Stimulated activated CD8-positive, alpha-beta memory T cell treated with anti-CD3 and anti-CD28 coated beads, Interleukin-12 subunit alpha, Interleukin-12 subunit beta, amount 100 ng/mL, for 1 hour (primary cell): ENCODE data around the gene FAM83G.
A peak's percentile ranks its signal among the peaks of the same experiment; 100 is the strongest.
"Not testable (repeated sequence)": the region's sequence is repeated elsewhere in the genome, so short reads cannot be mapped to it uniquely, and the experiment has no call there.

ENCODE experiments used
- DNase-seq: peaks from one replicate; pipeline ENCODE4 v3.0.0-alpha.2; 2020; ENCODE audit warnings: low read depth

FAM83G gene, protein sequence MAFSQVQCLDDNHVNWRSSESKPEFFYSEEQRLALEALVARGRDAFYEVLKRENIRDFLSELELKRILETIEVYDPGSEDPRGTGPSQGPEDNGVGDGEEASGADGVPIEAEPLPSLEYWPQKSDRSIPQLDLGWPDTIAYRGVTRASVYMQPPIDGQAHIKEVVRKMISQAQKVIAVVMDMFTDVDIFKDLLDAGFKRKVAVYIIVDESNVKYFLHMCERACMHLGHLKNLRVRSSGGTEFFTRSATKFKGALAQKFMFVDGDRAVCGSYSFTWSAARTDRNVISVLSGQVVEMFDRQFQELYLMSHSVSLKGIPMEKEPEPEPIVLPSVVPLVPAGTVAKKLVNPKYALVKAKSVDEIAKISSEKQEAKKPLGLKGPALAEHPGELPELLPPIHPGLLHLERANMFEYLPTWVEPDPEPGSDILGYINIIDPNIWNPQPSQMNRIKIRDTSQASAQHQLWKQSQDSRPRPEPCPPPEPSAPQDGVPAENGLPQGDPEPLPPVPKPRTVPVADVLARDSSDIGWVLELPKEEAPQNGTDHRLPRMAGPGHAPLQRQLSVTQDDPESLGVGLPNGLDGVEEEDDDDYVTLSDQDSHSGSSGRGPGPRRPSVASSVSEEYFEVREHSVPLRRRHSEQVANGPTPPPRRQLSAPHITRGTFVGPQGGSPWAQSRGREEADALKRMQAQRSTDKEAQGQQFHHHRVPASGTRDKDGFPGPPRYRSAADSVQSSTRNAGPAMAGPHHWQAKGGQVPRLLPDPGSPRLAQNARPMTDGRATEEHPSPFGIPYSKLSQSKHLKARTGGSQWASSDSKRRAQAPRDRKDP

DNA sequence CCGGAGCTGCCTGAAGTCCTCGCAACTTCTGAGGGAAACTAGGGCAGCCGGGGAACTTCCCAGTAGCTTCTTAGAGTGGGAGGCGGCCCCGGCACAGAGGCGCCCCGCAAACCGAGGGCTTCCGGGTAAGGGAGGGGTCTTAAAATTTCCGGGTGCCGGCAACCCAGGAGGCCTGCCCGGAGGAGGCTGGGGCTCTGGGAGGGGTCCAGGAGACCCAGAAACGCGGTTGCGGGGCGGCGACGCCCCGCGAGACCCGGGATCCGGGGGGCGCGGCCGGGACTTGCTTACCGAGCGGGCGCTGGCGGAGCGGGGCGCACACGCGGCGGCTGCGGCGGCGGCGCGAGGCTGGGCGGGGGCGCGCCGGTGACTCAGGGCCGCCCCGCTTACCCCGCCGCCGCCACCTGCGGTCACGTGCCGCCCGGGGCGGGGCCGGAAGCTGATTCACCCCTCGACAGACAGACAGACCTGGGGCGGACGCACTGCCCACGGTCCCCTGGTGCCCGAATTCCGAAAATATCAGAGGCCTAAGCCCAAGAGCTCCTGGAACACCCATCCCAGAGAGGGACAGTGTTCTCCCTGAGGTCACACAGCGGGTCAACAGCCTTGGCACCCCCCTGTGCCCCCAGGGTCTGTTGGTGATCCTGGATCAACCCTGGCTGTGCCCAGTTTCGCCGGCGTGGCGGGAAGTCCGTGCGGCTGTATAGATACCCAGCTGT is at the start of gene FAM83G:
TSS of gene FAM83G (minus strand) at position 344 of the 716 bp plus-strand sequence. CDS start 723 bp downstream, outside the sequence.
- DNase-seq: peak; percentile 80

GRCh38 chr17:19048826-19049225 is 44.3 kb upstream of the FAM83G start:
- not testable (repeated sequence) for DNase-seq

DNA sequence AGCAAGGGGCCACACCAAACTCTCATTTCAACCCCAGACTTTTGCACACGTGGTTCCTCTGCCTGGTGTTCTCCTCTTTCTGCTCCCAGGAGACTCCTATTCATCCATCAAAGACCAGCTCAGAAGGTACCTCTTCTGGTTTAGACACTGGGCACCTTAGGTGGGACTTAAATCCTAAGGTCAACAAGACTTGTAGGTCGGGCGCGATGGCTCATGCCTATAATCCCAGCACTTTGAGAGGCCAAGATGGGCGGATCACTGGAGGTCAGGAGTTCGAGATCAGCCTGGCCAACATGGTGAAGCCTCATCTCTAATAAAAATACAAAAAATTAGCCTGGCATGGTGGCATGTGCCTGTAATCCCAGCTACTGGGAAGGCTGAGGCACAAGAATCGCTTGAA is 42.9 kb upstream of the FAM83G start:
- DNase-seq: not testable (repeated sequence)

- DNase-seq: not testable (repeated sequence)
These were observed 42.3 kb upstream of the FAM83G start, which contains the start of gene GRAP for GRCh38 chr17:19046782-19047375. TSS of gene GRAP (minus strand) at chr17:19046957. CDS start at chr17:19046926, 31 bp downstream.

- not testable (repeated sequence) for DNase-seq
These were observed 40.1 kb upstream of the FAM83G start for GRCh38 chr17:19044643-19045042.

- DNase-seq: not testable (repeated sequence)
These were observed 38.5 kb upstream of the FAM83G start for GRCh38 chr17:19043032-19043431.

DNA sequence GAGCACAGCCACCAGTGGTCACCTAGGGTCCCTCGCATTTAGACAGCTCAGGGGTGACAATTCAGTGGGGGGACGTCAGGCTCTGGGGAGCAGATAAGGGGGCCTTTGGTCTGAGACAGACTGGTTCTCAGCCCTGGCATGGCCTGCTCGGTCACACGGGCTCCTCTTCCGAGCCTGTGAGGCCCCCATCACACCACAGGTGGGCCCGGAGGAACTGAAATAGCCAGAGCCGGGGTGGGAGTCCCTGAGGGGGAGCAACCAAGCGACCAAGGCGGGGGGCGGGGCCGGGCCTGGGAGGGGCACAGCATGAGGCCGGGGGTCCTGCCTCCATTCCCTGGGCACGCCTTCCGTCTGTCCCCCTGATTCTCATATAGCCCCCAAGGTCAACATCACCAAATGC is 37.8 kb upstream of the FAM83G start:
- not testable (repeated sequence) for DNase-seq

DNA sequence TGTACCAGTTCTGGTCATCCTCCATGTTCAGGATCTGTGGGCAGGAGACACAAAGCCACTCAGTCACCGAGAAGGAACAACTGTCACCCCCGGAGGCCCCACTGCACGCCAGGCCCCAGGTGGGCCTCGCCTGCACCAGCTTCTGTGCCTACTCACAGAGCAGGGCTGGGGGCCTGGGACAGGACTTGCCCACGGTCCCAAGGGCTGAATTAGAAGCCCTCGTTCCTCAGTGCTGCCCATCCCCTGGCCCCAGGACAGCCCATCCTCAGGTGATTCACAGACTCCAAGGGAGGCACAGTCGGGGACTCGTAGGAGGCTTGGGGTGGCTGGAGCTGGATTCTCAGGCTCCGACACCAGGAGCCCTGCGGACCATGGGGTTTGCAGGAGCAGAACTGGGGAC is 37.3 kb upstream of the FAM83G start:
- DNase-seq: not testable (repeated sequence)

DNA sequence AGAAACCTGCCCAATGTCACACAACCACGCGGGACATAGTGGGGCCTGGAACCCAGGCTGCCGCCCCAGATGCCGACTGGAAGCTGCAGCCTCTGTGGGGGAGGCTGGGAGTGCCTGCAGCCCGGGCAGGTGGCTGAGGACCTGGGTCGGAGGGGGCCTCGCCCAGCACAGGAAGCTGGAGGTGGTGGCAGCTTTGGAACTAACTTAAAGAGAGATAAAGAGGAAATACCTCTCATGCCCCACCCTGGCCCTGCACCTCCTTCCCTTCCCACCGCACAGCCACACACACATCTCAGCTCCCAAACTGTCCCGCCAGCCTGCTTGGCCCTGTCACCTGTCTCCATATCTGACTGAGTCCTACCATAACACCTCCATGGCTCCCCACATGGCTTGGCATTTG is 35.8 kb upstream of the FAM83G start:
- not testable (repeated sequence) for DNase-seq

- not testable (repeated sequence) for DNase-seq
These were observed 34.2 kb upstream of the FAM83G start for GRCh38 chr17:19038730-19039129.

DNA sequence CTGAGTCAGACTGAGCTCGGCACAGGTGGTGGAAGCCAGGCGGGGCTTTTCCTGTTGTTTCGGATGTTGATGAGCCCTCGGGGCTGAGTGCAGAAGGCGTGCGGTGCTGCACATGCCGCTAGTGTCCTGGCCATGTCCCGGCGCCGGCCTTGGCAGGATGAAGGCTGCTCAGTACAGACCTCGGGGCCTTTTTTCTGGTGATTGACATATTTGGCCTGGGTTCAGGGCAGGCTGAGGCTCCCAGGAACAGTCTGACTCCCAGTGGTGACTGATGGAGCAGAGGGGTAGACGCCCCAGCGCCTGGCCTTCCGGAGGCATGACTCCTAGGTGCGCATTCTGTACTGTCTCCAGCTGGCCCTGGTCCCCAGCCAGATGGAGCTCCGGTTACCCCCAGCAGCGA is 33.4 kb upstream of the FAM83G start:
- DNase-seq: not testable (repeated sequence)

GRCh38 chr17:19037547-19037946 is 33.0 kb upstream of the FAM83G start:
- not testable (repeated sequence) for DNase-seq

DNA sequence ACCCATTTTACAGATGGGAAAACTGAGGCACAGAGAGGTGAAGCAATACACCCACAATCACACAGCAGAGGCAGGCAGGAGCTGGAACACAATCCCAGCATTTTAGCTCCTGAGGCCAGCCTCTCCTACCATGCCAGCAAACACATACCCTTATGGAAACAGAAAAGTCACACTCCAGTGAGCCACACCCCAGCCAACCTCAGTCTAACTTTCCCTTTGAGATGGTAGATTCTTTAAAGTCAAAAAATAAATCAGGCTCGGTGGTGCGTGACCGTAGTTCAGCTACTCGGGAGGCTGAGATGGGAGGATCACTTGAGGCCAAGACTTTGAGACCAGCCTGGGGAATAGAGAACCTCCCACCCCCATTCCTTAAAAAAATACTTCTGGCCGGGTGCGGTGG is 31.6 kb upstream of the FAM83G start:
- DNase-seq: not testable (repeated sequence)

DNA sequence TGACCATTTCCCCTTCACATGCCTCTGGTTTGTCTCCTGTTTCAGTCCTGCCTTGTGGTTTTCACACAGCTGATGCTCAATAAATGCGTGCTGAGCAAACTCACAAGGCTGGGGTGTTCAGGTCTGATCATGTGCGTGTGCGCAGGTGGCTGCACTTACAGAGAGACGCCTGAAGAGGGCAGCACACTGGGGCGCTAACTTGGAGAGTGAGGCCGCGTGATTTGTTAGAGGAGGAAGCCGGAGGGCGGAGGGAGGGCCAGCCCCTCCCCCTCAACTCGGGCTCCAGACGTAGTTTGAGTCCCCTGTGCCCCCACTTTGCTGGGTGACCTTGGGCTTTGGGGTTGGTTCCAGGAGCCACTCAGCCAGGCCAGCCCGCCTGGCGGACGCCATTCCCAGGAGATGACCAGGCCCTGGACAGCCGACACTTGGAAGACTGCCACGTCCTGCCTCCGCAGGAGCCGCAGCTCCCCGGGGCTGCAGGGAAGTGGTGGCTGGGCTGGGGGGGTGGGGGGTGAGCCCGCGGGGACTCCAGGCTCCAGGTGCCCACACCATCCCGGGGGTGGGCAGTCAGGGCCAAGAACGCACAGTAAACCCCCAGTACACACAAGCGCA is 27.9 kb upstream of the FAM83G start:
- DNase-seq: not testable (repeated sequence)

DNA sequence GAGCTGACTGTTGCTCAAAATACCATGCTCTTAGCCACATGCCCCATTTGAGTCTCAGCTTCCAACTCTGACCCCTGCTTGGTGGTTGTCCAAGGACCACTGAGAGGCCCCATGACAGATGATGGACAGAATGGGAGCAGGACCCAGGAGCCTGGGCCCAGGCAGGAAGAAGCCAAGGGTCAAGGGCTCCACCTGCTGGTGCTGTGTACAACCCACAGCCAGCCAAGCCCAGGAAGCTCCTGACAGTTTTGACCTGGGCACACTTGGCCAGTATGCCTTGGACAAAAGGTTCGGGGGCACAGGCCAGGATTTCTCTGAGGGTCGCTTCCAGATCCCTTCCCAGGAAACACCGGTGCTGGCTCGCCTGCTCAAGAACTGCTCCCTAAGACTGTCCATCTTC is 27.2 kb upstream of the FAM83G start:
- peak; percentile 24 for DNase-seq

- DNase-seq: not testable (repeated sequence)
These were observed 26.3 kb upstream of the FAM83G start for GRCh38 chr17:19030771-19031449.

DNA sequence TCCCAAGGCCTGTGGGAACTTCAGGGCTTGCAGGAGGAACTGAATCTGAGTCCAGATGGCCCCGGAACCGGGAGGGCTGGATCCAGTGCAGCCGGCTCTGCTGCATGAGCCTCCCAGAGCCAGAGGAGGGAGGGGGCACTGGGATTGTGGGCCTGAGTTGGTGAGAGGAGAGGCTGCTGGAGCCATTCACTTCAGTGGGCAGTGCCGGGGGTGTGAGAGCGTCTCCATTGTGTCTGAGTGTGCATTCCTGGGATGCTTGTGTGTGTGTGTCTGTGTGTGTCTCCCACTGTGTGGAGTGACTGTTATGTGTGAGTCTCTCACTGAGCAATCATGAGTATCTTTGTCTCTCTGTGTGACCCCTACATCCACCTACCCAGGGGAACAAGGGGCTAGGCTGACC is 25.2 kb upstream of the FAM83G start:
- DNase-seq: not testable (repeated sequence)

GRCh38 chr17:19028671-19029070 is 24.1 kb upstream of the FAM83G start:
- DNase-seq: not testable (repeated sequence)

DNA sequence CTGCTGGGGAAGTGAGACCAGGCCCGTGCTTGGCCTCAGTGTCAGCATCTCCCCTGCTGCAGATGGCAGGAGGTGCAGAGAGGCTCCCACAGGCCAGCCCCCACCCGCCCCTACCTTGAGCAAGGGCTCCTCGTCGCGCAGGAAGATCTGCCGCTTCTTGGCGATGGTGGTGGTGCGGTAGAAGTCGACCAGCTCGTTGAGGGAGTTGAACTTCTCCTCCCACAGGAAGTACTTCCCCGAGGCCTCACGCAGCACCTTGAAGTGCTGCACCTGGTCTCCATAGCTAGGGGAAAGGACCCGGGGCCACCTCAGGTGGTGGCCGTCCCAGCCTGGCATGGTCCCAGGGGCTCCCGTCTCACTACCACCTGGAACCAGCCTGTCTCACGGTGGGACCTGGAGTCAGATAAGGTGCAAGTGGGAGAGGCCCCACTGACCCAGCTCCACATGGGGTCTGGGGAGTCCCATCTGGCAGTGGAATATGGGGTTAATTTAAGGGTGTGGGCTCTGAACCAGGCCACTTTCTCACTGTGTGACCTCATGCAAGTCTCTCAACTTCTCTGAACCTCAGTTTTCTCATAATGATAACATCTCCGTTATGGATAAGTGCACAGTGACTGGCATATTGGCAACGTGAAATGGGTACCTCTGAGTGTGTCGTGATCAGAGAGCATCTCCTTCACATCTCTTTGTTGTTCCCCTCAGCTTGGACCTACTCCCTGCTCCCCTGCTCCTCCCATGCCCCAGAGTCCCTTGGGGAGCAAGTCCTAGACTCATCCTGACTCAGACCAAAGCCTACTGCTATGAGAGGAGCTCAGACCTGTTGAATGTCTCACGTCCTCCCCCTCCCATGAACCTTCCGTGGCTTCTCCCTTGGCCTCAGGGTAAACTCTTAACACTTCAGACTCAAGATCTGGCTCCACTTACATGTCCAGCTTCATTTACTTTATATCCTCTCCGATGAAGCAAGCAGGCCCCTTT is 19.8 kb upstream of the FAM83G start:
- no peak for DNase-seq
